MM.1S (cell line): ENCODE data around the gene C22orf23.

Experiments
- EZH2 ChIP-seq: fragments of 300-600 bp; sonication (generic); optimal IDR thresholded peaks from 2 replicates; pipeline ENCODE3; 2017; ENCODE audit warnings: low read depth, mild to moderate bottlenecking, antibody characterized with exemption, low read length, mixed read lengths
- EZH2phosphoT487 ChIP-seq: fragments of 300-600 bp; sonication (generic); IDR thresholded peaks from 2 replicates; pipeline ENCODE4 v1.6.1; 2018; ENCODE audit warnings: antibody characterized with exemption, low read length
- TF ChIP-seq, protein P1 (sequence below): fragments of 300-600 bp; sonication (generic); IDR thresholded peaks from 2 replicates; pipeline ENCODE4 v1.5.1; 2016; ENCODE audit warnings: antibody characterized with exemption, low read length, mixed read lengths

DNA sequence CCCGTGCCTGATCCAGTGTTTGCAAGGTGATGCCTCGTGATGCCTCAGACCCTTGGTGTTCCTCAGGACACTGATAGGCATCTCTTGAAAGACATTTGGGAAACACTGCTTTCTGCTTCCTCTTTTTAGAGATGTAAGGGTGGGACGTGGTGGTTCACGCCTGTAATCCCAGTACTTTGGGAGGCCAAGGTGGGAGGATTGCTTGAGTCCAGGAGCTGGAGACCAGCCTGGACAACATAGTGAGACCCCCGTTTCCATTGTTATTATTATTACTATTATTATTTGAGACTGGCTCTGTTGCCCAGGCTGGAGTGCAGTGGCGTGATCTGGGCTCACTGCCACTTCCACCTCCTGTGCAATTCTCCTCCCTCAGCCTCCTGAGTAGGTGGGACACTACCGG is 37.5 kb upstream of the C22orf23 start:
- TF ChIP-seq EZH2phosphoT487 (no peak), EZH2 (no peak)
- TF ChIP-seq, protein P1, sequence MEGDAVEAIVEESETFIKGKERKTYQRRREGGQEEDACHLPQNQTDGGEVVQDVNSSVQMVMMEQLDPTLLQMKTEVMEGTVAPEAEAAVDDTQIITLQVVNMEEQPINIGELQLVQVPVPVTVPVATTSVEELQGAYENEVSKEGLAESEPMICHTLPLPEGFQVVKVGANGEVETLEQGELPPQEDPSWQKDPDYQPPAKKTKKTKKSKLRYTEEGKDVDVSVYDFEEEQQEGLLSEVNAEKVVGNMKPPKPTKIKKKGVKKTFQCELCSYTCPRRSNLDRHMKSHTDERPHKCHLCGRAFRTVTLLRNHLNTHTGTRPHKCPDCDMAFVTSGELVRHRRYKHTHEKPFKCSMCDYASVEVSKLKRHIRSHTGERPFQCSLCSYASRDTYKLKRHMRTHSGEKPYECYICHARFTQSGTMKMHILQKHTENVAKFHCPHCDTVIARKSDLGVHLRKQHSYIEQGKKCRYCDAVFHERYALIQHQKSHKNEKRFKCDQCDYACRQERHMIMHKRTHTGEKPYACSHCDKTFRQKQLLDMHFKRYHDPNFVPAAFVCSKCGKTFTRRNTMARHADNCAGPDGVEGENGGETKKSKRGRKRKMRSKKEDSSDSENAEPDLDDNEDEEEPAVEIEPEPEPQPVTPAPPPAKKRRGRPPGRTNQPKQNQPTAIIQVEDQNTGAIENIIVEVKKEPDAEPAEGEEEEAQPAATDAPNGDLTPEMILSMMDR: no peak
